DND-41 (cell line): ENCODE data around the gene SLC12A8.
A peak's percentile ranks its signal among the peaks of the same experiment; 100 is the strongest.

ENCODE experiments used
- ATAC-seq: fragments of 200-7000 bp; cut with Tn5 transposase; 3 replicates; pipeline ENCODE4 v1.9.1; 2021; ENCODE audit warnings: low read depth; ENCODE audit not compliant: insufficient read depth
- DNase-seq: peaks from one replicate; pipeline ENCODE4 v3.0.0-alpha.2; 2020
- H2AFZ ChIP-seq: 2 replicates; pipeline ENCODE4 v1.6.0; 2012; ENCODE audit warnings: low read depth, low read length
- H3K27ac ChIP-seq: 2 replicates; pipeline ENCODE4 v1.5.1; 2012; ENCODE audit warnings: low read length, inconsistent platforms
- H3K27me3 ChIP-seq: fragments of 200-600 bp; sonication (generic); 2 replicates; pipeline ENCODE4 v1.6.0; 2012; ENCODE audit warnings: low read length, mild to moderate bottlenecking, inconsistent platforms; ENCODE audit not compliant: insufficient read depth, poor library complexity
- H3K36me3 ChIP-seq: 2 replicates; pipeline ENCODE4 v1.5.1; 2012; ENCODE audit warnings: low read length, inconsistent platforms; ENCODE audit not compliant: insufficient read depth
- H3K4me1 ChIP-seq: 2 replicates; pipeline ENCODE4 v1.5.1; 2012; ENCODE audit warnings: mild to moderate bottlenecking, low read length; ENCODE audit not compliant: insufficient read depth
- H3K4me2 ChIP-seq: 2 replicates; pipeline ENCODE4 v1.6.0; 2012; ENCODE audit warnings: mild to moderate bottlenecking, moderate library complexity, low read length, inconsistent platforms; ENCODE audit not compliant: insufficient read depth
- H3K4me3 ChIP-seq, 2 experiments: fragments of 200-600 bp in 1 of 2; shearing (Covaris generic) in 1 of 2; 2 replicates each; pipeline ENCODE4 v1.5.1; 2012 to 2016; ENCODE audit warnings: inconsistent platforms in 2 of 2, low read length in 2 of 2, mild to moderate bottlenecking in 2 of 2, low read depth in 1 of 2, moderate library complexity in 1 of 2
- H3K79me2 ChIP-seq: 2 replicates; pipeline ENCODE4 v1.6.0; 2012; ENCODE audit warnings: low read length, inconsistent platforms; ENCODE audit not compliant: insufficient read depth
- H3K9ac ChIP-seq: 2 replicates; pipeline ENCODE4 v1.6.0; 2012; ENCODE audit warnings: low read depth, mild to moderate bottlenecking, inconsistent platforms, low read length, moderate library complexity
- H3K9me3 ChIP-seq: 2 replicates; pipeline ENCODE4 v1.5.1; 2012; ENCODE audit warnings: low read length, moderate library complexity, mild to moderate bottlenecking, inconsistent platforms; ENCODE audit not compliant: insufficient read depth, severe bottlenecking
- H4K20me1 ChIP-seq: 2 replicates; pipeline ENCODE4 v1.6.0; 2012; ENCODE audit warnings: low read length; ENCODE audit not compliant: insufficient read depth
- EZH2 ChIP-seq: IDR thresholded peaks from 3 replicates; pipeline ENCODE4 v1.6.1; 2012; ENCODE audit warnings: borderline replicate concordance, low read depth, mild to moderate bottlenecking, moderate library complexity, low read length, inconsistent platforms; ENCODE audit not compliant: severe bottlenecking
- TF ChIP-seq, protein P1 (sequence below): IDR thresholded peaks from 2 replicates; pipeline ENCODE4 v1.5.1; 2012; ENCODE audit warnings: borderline replicate concordance, low read length, moderate library complexity, mild to moderate bottlenecking; ENCODE audit not compliant: poor library complexity, severe bottlenecking; ENCODE audit errors: extremely low read depth

The SLC12A8 gene

GRCh38 chr3:125221831-125222230, 9.3 kb upstream of the SLC12A8 start:
- Histone ChIP-seq H3K4me2 (no peak overlapping the region), H3K9me3 (no peaks in the 10 kb centered on the region), H3K27ac (no peak overlapping the region), H3K79me2 (no peaks in the 10 kb centered on the region), H3K36me3 (no peaks in the 10 kb centered on the region), H3K9ac (no peak overlapping the region), H4K20me1 (no peaks in the 10 kb centered on the region), H3K4me1 (no peaks in the 10 kb centered on the region), H3K4me3 (no peak overlapping the region), H2AFZ (no peak overlapping the region), H3K27me3 (no peaks in the 10 kb centered on the region)
- ATAC-seq (no peak), DNase-seq (no peak)
- TF ChIP-seq, protein P1, sequence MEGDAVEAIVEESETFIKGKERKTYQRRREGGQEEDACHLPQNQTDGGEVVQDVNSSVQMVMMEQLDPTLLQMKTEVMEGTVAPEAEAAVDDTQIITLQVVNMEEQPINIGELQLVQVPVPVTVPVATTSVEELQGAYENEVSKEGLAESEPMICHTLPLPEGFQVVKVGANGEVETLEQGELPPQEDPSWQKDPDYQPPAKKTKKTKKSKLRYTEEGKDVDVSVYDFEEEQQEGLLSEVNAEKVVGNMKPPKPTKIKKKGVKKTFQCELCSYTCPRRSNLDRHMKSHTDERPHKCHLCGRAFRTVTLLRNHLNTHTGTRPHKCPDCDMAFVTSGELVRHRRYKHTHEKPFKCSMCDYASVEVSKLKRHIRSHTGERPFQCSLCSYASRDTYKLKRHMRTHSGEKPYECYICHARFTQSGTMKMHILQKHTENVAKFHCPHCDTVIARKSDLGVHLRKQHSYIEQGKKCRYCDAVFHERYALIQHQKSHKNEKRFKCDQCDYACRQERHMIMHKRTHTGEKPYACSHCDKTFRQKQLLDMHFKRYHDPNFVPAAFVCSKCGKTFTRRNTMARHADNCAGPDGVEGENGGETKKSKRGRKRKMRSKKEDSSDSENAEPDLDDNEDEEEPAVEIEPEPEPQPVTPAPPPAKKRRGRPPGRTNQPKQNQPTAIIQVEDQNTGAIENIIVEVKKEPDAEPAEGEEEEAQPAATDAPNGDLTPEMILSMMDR = no peak
- no peak for TF ChIP-seq EZH2

DNA sequence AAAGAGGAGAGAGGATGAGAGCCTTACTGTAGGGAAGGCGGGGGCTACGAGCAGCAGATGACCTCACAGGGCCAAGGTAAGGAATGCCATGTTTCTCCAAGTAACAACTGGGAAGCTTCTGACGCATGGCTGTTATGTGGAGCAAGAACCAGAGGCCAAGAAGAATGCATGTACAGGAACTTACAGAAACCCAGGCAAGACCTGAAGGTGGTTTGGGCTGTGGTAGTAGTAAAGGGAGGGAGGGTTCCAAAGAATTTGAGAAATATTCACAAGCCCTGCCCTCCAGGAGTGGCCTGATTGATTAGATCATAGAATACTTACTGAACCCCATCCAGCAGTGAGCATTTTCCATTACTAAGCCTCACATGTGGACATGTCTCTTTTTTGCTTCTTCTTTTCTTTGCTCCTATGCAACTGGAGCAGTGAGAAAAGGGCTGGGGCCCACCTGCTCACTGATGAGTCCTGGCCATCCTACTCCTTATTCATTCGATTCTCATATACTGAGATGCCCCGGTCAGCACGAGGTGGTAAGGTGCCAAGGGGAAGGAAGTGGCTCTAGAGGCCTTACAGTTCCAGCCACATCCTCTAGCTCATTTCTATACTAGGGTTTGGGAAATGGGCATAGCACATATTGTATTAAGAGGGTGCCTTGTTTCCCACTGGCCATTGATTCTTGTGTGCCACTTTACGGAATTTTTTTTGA, 8.3 kb upstream of the SLC12A8 start:
- Histone ChIP-seq H3K27ac (no peak overlapping the region), H3K4me2 (no peak overlapping the region), H2AFZ (no peak overlapping the region), H3K79me2 (no peaks in the 10 kb centered on the region), H3K27me3 (no peaks in the 10 kb centered on the region), H3K9ac (no peak overlapping the region), H3K4me1 (no peaks in the 10 kb centered on the region), H3K4me3 (no peak overlapping the region), H3K36me3 (no peaks in the 10 kb centered on the region), H3K9me3 (no peaks in the 10 kb centered on the region), H4K20me1 (no peaks in the 10 kb centered on the region)
- DNase-seq = no peak
- TF ChIP-seq, protein P1 = no peak
- no peak for TF ChIP-seq EZH2
- ATAC-seq = peak; percentile 37; the same call in 2 of the 3 replicates

- Histone ChIP-seq H3K27me3 (no peaks in the 10 kb centered on the region), H3K9me3 (no peaks in the 10 kb centered on the region), H3K36me3 (no peaks in the 10 kb centered on the region), H3K27ac (no peak overlapping the region), H3K4me2 (no peak overlapping the region), H2AFZ (no peak overlapping the region), H3K4me1 (0 out of 2 replicates have a peak, but pooled peaks cover under 1% of the 10 kb centered on the region), H4K20me1 (no peaks in the 10 kb centered on the region), H3K79me2 (no peaks in the 10 kb centered on the region), H3K9ac (no peak overlapping the region), H3K4me3 (no peak overlapping the region)
- no peak for TF ChIP-seq EZH2
- TF ChIP-seq, protein P1 = no peak
- ATAC-seq = no peak
- DNase-seq = no peak
Observed at GRCh38 chr3:125220183-125220582, 7.6 kb upstream of the SLC12A8 start.

DNA sequence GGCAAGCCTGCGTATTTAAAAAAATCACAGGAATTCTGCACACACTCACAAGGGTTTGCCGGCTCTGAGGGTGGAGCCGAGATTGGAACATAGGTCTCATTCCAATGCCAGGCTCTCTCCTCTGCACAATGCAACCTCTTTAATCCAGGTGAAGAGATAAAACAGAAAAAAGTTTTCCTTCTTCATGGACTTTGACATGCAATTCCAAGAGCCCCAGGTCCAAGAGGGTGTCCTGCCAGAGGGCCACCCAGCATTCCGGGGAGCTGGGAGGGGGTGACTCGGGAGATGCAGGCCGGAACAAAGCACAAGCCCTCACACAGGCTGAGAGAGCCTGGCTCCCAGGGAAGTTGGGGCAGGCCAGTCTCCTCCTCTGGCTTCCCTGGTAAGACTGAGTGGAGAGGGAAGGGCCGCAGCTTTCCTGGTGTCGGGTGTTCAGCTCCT, 6.7 kb upstream of the SLC12A8 start:
- Histone ChIP-seq H3K4me2 (no peak overlapping the region), H3K4me1 (peaks cover 10% of the 10 kb centered on the region), H3K79me2 (no peaks in the 10 kb centered on the region), H3K4me3 (no peak overlapping the region), H3K27me3 (no peaks in the 10 kb centered on the region), H3K36me3 (no peaks in the 10 kb centered on the region), H3K9me3 (no peaks in the 10 kb centered on the region), H4K20me1 (no peaks in the 10 kb centered on the region), H3K27ac (no peak overlapping the region), H2AFZ (no peak overlapping the region), H3K9ac (no peak overlapping the region)
- DNase-seq (no peak), ATAC-seq (no peak)
- TF ChIP-seq, protein P1 = no peak
- TF ChIP-seq EZH2 = no peak
